A673 (cell line): ENCODE data around the gene WDFY4. TPM values are rescaled to one million over a fixed set of nuclear protein-coding genes. Genes with fewer than 3 reads are reported as not detected.

Experiments
- BruUV-seq: library from RNA; stranded (reverse); fragments of 400-500 nt; replicated peaks from 2 replicates; lab custom pipeline; 2021; lab: Mats Ljungman, UMichigan
- CTCF ChIA-PET: fragments of 300-600 bp; sonication (Branson Sonifier 250); formaldehyde crosslinking; loops from one replicate; lab custom pipeline; 2022; ENCODE audit warnings: antibody characterized with exemption; lab: Charles Lee
- POLR2A ChIA-PET: fragments of 300-600 bp; sonication (Branson Sonifier 250); formaldehyde crosslinking; loops from one replicate; lab custom pipeline; 2022; ENCODE audit warnings: antibody characterized with exemption; ENCODE audit not compliant: low non-redundant PET; lab: Charles Lee
- DNase-seq: peaks from one replicate; pipeline ENCODE4 v3.0.0-alpha.2; 2015; ENCODE audit warnings: low spot score
- H3K27ac ChIP-seq: fragments of 200-600 bp; sonication (generic); 2 replicates; pipeline ENCODE4 v1.5.1; 2016; ENCODE audit warnings: mixed run types, low read depth, mild to moderate bottlenecking, mixed read lengths, antibody characterized with exemption, low read length; ENCODE audit not compliant: poor library complexity, severe bottlenecking
- H3K27me3 ChIP-seq: fragments of 200-600 bp; sonication (generic); replicated peaks from 2 replicates; pipeline ENCODE4 v1.6.1; 2017; ENCODE audit warnings: mixed run types, low read depth, mild to moderate bottlenecking, mixed read lengths, antibody characterized with exemption, low read length; ENCODE audit not compliant: insufficient read depth, poor library complexity
- H3K36me3 ChIP-seq: fragments of 200-600 bp; sonication (generic); 2 replicates; pipeline ENCODE4 v1.6.1; 2016; ENCODE audit warnings: mixed run types, mild to moderate bottlenecking, mixed read lengths, antibody characterized with exemption, low read length; ENCODE audit not compliant: insufficient read depth, poor library complexity, severe bottlenecking
- H3K4me1 ChIP-seq: fragments of 200-600 bp; sonication (generic); 2 replicates; pipeline ENCODE4 v1.6.1; 2017; ENCODE audit warnings: mixed run types, mild to moderate bottlenecking, mixed read lengths, antibody characterized with exemption, low read length; ENCODE audit not compliant: insufficient read depth, poor library complexity, severe bottlenecking
- H3K4me3 ChIP-seq: fragments of 200-600 bp; sonication (generic); 2 replicates; pipeline ENCODE4 v1.5.1; 2016; ENCODE audit warnings: low read depth, mixed run types, mild to moderate bottlenecking, mixed read lengths, low read length; ENCODE audit not compliant: poor library complexity, severe bottlenecking
- H3K9me3 ChIP-seq: fragments of 200-600 bp; sonication (generic); 2 replicates; pipeline ENCODE4 v1.6.1; 2016; ENCODE audit warnings: mixed run types, low read depth, mild to moderate bottlenecking, mixed read lengths, antibody characterized with exemption, low read length; ENCODE audit not compliant: poor library complexity, severe bottlenecking
- CTCF ChIP-seq: fragments of 300-800, 200-600 bp; sonication (generic); conservative IDR thresholded peaks from 2 replicates; pipeline ENCODE4 v1.5.1; 2017; ENCODE audit warnings: low read depth, mild to moderate bottlenecking, antibody characterized with exemption, low read length, moderate library complexity, mixed read lengths
- EZH2 ChIP-seq: fragments of 200-600 bp; sonication (generic); IDR thresholded peaks from 2 replicates; pipeline ENCODE4 v1.6.1; 2017; ENCODE audit warnings: borderline replicate concordance, low read depth, mild to moderate bottlenecking, mixed read lengths, antibody characterized with exemption, low read length; ENCODE audit not compliant: poor library complexity, severe bottlenecking
- intact Hi-C: fragments of 100-400 bp; cut with micrococcal nuclease; formaldehyde crosslinking; loops from one replicate; pipeline ENCODE4 v1.10.0; 2022; ENCODE audit not compliant: unreplicated experiment
- total RNA-seq: library from RNA; stranded (reverse); gene quantifications from 2 replicates; pipeline ENCODE4 v1.2.3, GENCODE V29; 2021

WDFY4 gene
- total RNA-seq, 1 experiment from 2014 or later: not detected

GRCh38 chr10:48805848-48806247 lies 121.2 kb downstream of the WDFY4 start:
- Histone ChIP-seq H3K36me3 (no peaks in the 10 kb centered on the region), H3K4me1 (no peaks in the 10 kb centered on the region), H3K4me3 (no peak overlapping the region), H3K27ac (no peak overlapping the region), H3K27me3 (no peaks in the 10 kb centered on the region), H3K9me3 (no peaks in the 10 kb centered on the region)
- intact Hi-C loops: no loop called here
- no peak for DNase-seq
- no peak for TF ChIP-seq EZH2
- TF ChIP-seq CTCF: no peak
- ChIA-PET CTCF (no interaction called here), POLR2A (no interaction called here)
- BruUV-seq: no TSS peak

GRCh38 chr10:48806342-48806741 lies 121.7 kb downstream of the WDFY4 start:
- Histone ChIP-seq H3K27me3 (no peaks in the 10 kb centered on the region), H3K4me1 (no peaks in the 10 kb centered on the region), H3K9me3 (no peaks in the 10 kb centered on the region), H3K27ac (no peak overlapping the region), H3K4me3 (no peak overlapping the region), H3K36me3 (no peaks in the 10 kb centered on the region)
- CTCF ChIA-PET: no interaction called here
- no peak for DNase-seq
- TF ChIP-seq CTCF: no peak
- BruUV-seq: no TSS peak
- POLR2A ChIA-PET: no interaction called here
- intact Hi-C loops: no loop called here

- Histone ChIP-seq H3K27ac (no peak overlapping the region), H3K4me3 (no peak overlapping the region), H3K4me1 (no peaks in the 10 kb centered on the region), H3K9me3 (no peaks in the 10 kb centered on the region), H3K27me3 (no peaks in the 10 kb centered on the region), H3K36me3 (no peaks in the 10 kb centered on the region)
- intact Hi-C loops: no loop called here
- POLR2A ChIA-PET: no interaction called here
- no TSS peak for BruUV-seq
- TF ChIP-seq CTCF (no peak), EZH2 (no peak)
- no peak for DNase-seq
- CTCF ChIA-PET: no interaction called here
Observed at GRCh38 chr10:48807791-48808470, 123.3 kb downstream of the WDFY4 start.
